Measurements from ENCODE around the gene GAPDH. TPM values are rescaled to one million over a fixed set of nuclear protein-coding genes. Genes with fewer than 3 reads are reported as not detected.
"Not testable (repeated sequence)": the region's sequence is repeated elsewhere in the genome, so short reads cannot be mapped to it uniquely, and the experiment has no call there.

Gene GAPDH
- polyA plus RNA-seq, 1 of the 3 experiments (the other 2 are of a cell fraction): 8,077 TPM

DNA sequence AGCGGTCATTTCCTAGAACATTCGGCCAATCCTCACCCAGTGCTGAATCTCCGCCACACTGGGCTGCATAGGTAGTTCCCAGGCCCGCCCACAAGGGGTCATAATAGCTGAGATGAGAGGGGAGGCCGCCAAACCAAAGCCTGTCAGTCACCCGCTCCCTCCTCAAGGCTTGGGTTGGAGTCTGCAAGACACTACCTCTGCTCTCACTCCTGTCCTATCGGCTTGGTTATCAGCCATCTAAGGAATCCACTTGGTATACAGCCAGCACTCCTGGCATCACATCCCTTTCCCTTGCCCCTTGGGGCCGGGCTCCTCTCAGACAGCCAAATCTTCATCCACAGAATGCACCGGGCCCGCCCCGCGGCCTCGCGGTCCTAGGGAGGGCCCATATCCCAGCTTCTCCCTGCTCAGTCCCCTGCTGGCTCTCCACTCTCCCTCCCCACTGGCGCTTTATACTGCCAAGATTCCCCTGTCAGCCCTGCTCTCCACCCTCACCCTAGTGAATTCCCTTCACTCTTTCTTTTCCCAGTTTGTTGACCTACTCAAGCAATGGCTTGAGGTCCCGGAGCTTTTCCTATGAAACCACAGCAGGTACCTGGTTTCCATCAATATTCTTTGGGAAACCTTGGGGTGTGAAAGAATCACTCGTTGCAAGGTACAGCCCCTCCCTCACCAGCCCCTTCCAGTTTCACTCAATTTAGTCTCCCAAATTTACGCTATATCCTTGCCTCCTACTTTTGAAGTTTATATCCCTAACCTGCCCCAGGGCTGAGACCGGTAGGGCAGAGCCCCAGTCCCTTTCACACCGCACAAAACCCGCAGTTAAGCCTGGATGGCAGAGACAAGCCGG, 20.1 kb downstream of the GAPDH start (continued):
- TF ChIP-seq, protein P1, sequence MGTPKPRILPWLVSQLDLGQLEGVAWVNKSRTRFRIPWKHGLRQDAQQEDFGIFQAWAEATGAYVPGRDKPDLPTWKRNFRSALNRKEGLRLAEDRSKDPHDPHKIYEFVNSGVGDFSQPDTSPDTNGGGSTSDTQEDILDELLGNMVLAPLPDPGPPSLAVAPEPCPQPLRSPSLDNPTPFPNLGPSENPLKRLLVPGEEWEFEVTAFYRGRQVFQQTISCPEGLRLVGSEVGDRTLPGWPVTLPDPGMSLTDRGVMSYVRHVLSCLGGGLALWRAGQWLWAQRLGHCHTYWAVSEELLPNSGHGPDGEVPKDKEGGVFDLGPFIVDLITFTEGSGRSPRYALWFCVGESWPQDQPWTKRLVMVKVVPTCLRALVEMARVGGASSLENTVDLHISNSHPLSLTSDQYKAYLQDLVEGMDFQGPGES (IDR thresholded peaks at IDR 0.05; ENCODE audit: low read depth, low read length): no peak
- no peak for TF ChIP-seq EZH2phosphoT487 (IDR thresholded peaks at IDR 0.05; ENCODE audit: borderline replicate concordance, low read depth)
- no peak for TF ChIP-seq FOXJ3 (CRISPR knock-in tag; IDR thresholded peaks at IDR 0.05)
- TF ChIP-seq, protein P2, sequence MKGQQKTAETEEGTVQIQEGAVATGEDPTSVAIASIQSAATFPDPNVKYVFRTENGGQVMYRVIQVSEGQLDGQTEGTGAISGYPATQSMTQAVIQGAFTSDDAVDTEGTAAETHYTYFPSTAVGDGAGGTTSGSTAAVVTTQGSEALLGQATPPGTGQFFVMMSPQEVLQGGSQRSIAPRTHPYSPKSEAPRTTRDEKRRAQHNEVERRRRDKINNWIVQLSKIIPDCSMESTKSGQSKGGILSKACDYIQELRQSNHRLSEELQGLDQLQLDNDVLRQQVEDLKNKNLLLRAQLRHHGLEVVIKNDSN (IDR thresholded peaks at IDR 0.05; ENCODE audit: borderline replicate concordance, low read depth): no peak

DNA sequence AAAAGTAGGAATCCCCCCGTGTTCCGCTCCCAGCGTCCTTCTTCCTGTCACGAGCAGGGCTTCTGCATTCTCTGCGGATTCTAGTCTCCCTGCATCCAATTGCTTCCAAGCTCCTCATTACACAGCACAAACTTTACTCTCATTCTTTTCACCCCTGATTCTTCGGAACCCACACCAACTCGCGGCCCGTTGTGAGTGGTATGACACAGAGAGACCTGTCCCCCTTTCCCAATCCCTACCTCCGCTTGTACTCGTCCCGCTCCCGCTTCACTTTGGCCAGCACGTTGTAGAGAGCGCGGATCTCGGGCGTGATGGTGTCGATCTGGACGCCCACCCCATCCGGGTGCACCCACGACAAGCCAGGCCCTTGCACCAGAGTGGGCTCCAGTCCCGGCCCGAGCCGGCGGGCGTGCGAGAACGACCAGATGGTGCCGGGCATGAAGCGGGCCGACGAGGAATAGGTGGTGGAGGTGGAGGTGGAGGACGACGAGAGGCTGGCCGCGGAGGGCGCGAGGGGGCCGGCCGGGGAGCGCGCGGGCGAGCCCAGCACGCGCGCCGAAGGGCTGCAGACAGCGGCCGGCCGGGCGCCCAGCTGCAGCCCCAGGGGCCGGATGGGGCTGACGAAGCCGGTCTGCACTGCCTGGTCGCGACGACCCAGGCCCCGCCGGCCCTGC, 20.8 kb downstream of the GAPDH start:
- peaks cover 61% of the 10 kb centered on the region for H3F3A ChIP-seq (replicated peaks; ENCODE audit: insufficient read depth)
- peak overlapping the region; percentile 70; the same call in 1 of the 2 replicates for H3K9ac ChIP-seq
- ChIA-PET POLR2A (interaction anchor here (1.0 to 6.1 kb wide), 5 partner anchors 9 to 62 kb away, joined by 3 to 73 read pairs (median 6); partner anchors contain the start of genes GAPDH, MRPL51 and NOP2), CTCF (interaction anchor here (0.6 to 14.7 kb wide), 19 partner anchors 9 to 278 kb away, joined by 3 to 228 read pairs (median 5); partner anchors contain the start of genes GAPDH and ZNF384)
- peak overlapping the region; percentile 79 to 85 for H3K4me3 ChIP-seq (ENCODE audit: low read depth in 2 of 2, low read length in 1 of 2)
- DNase-seq: peak; percentile 77
- peaks cover 33 to 36% of the 10 kb centered on the region in 2 experiments for H3K4me1 ChIP-seq (ENCODE audit: control insufficient read depth in 1 of 2, insufficient read depth in 2 of 2, low read depth in 1 of 2, low read length in 1 of 2)
- H3K4me2 ChIP-seq: peak overlapping the region; percentile 89
- no peak for TF ChIP-seq EZH2phosphoT487 (IDR thresholded peaks at IDR 0.05; ENCODE audit: borderline replicate concordance, low read depth)
- TF ChIP-seq, protein P1 (IDR thresholded peaks at IDR 0.05; ENCODE audit: low read depth, low read length): no peak
- no peak for TF ChIP-seq MEF2A (IDR thresholded peaks at IDR 0.05; ENCODE audit: borderline replicate concordance, low read depth)
- peak; percentile 48; the same call in 1 of the 2 replicates for TF ChIP-seq MXI1 (IDR thresholded peaks at IDR 0.05; ENCODE audit: low read depth, low read length)
- TF ChIP-seq, protein P3, sequence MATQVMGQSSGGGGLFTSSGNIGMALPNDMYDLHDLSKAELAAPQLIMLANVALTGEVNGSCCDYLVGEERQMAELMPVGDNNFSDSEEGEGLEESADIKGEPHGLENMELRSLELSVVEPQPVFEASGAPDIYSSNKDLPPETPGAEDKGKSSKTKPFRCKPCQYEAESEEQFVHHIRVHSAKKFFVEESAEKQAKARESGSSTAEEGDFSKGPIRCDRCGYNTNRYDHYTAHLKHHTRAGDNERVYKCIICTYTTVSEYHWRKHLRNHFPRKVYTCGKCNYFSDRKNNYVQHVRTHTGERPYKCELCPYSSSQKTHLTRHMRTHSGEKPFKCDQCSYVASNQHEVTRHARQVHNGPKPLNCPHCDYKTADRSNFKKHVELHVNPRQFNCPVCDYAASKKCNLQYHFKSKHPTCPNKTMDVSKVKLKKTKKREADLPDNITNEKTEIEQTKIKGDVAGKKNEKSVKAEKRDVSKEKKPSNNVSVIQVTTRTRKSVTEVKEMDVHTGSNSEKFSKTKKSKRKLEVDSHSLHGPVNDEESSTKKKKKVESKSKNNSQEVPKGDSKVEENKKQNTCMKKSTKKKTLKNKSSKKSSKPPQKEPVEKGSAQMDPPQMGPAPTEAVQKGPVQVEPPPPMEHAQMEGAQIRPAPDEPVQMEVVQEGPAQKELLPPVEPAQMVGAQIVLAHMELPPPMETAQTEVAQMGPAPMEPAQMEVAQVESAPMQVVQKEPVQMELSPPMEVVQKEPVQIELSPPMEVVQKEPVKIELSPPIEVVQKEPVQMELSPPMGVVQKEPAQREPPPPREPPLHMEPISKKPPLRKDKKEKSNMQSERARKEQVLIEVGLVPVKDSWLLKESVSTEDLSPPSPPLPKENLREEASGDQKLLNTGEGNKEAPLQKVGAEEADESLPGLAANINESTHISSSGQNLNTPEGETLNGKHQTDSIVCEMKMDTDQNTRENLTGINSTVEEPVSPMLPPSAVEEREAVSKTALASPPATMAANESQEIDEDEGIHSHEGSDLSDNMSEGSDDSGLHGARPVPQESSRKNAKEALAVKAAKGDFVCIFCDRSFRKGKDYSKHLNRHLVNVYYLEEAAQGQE (IDR thresholded peaks at IDR 0.05; ENCODE audit: low read depth, low read length): no peak
- TF ChIP-seq RFX5 (IDR thresholded peaks at IDR 0.05; ENCODE audit: low read length): no peak
- no peak for TF ChIP-seq GABPA (IDR thresholded peaks at IDR 0.05; ENCODE audit: low read depth)
- TF ChIP-seq FOXJ3 (CRISPR knock-in tag; IDR thresholded peaks at IDR 0.05): no peak
- peaks cover 20 to 21% of the 10 kb centered on the region in 2 experiments for H3K36me3 ChIP-seq (replicated peaks in 1 of 2; ENCODE audit: control insufficient read depth in 1 of 2, insufficient read depth in 2 of 2, low read length in 1 of 2)
- H3K79me2 ChIP-seq (ENCODE audit: insufficient read depth): peaks cover 69% of the 10 kb centered on the region
- no peak overlapping the region for H2AFZ ChIP-seq (ENCODE audit: low read depth)
- no peaks in the 10 kb centered on the region for H3K27me3 ChIP-seq (ENCODE audit: insufficient read depth)
- H3K9me2 ChIP-seq: no peaks in the 10 kb centered on the region
- H4K20me1 ChIP-seq (ENCODE audit: insufficient read depth): peaks cover 9% of the 10 kb centered on the region; the same call in 1 of the 2 replicates
- H3K9me3 ChIP-seq: no peaks in the 10 kb centered on the region
- peak overlapping the region; percentile 70 to 93; a peak in 3 of 4 replicates for H3K27ac ChIP-seq (ENCODE audit: low read depth in 2 of 2, low read length in 1 of 2)
- WGBS (ENCODE audit: low lambda C conversion rate): 31% methylated on average over 36 of the region's 61 CpGs

DNA sequence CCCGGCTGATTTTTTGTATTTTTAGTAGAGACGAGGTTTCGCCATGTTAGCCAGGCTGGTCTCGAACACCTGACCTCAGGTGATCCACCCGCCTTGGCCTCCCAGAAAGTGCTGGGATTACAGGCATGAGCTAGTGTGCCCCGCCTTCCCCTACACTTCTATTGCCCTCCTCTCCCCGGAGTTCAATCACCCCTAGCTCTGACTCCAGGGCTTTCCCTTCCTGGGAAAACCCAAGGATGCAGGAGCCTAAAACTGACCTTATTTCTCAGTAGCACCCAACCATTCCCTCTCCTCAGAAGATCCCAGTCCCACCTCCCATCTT, 22.1 kb downstream of the GAPDH start:
- CTCF ChIA-PET: interaction anchor here (2.5 to 14.7 kb wide), 2 partner anchors 12 to 18 kb away, joined by 12 to 228 read pairs; partner anchors contain the start of genes GAPDH and NOP2
- not testable (repeated sequence) for DNase-seq
- peak overlapping the region; percentile 89; the same call in 1 of the 2 replicates for H3K4me2 ChIP-seq

More for the DNA sequence above, 22.1 kb downstream of the GAPDH start:
- Histone ChIP-seq H3K4me1 (ENCODE audit: control insufficient read depth in 1 of 2, insufficient read depth in 2 of 2, low read depth in 1 of 2, low read length in 1 of 2) (peaks cover 20 to 34% of the 10 kb centered on the region in 2 experiments), H3K27ac (ENCODE audit: low read depth in 2 of 2, low read length in 1 of 2) (peak overlapping the region in 1 of 2 experiments; percentile 43; a peak in 1 of 4 replicates), H3F3A (replicated peaks; ENCODE audit: insufficient read depth) (peaks cover 62% of the 10 kb centered on the region), H3K36me3 (replicated peaks in 1 of 2; ENCODE audit: control insufficient read depth in 1 of 2, insufficient read depth in 2 of 2, low read length in 1 of 2) (peaks cover 33 to 34% of the 10 kb centered on the region in 2 experiments), H3K79me2 (ENCODE audit: insufficient read depth) (peaks cover 56% of the 10 kb centered on the region), H3K4me3 (ENCODE audit: low read depth in 2 of 2, low read length in 1 of 2) (0 out of 4 replicates have a peak overlapping the region, but pooled peaks of 1 of the 2 experiments have one; percentile 85)
- not testable (repeated sequence) for H3K9me2 ChIP-seq; H2AFZ ChIP-seq (ENCODE audit: low read depth); H3K9ac ChIP-seq; H3K27me3 ChIP-seq (ENCODE audit: insufficient read depth); H3K9me3 ChIP-seq; H4K20me1 ChIP-seq (ENCODE audit: insufficient read depth)
- POLR2A ChIA-PET: interaction anchor here (0.5 to 1.9 kb wide), 3 partner anchors 12 to 22 kb away, joined by 3 to 6 read pairs (median 6); partner anchors contain the start of genes GAPDH and NOP2
- 82% methylated on average over 7 of the region's 7 CpGs for WGBS (ENCODE audit: low lambda C conversion rate)
